ENCODE data around the gene TP53TG5. TPM values are rescaled to one million over a fixed set of nuclear protein-coding genes. Genes with fewer than 3 reads are reported as not detected.
A peak's percentile ranks its signal among the peaks of the same experiment; 100 is the strongest.

Gene TP53TG5
- total RNA-seq, 1 donor: not detected

GRCh38 chr20:45329497-45330319, 48.4 kb downstream of the TP53TG5 start:
- peak; percentile 16 for TF ChIP-seq CTCF (IDR thresholded peaks at IDR 0.05; ENCODE audit: extremely low read depth, low read depth, low read length)
- Histone ChIP-seq H3K27ac (ENCODE audit: low read depth, low read length) (peak overlapping the region; percentile 61), H3K4me3 (ENCODE audit: insufficient read depth, low read length) (no peak overlapping the region), H3K4me1 (ENCODE audit: insufficient read depth, low read length) (no peaks in the 10 kb centered on the region), H3K4me2 (ENCODE audit: insufficient read depth, low read length) (no peak overlapping the region), H3K9me3 (ENCODE audit: low read depth, low read length) (no peaks in the 10 kb centered on the region), H2AFZ (ENCODE audit: low read length) (no peak overlapping the region), H4K20me1 (ENCODE audit: insufficient read depth, low read length) (peaks cover 50% of the 10 kb centered on the region), H3K36me3 (ENCODE audit: insufficient read depth, low read length) (peaks cover 94% of the 10 kb centered on the region), H3K27me3 (ENCODE audit: insufficient read depth, low read length) (no peaks in the 10 kb centered on the region), H3K79me2 (ENCODE audit: insufficient read depth, low read length) (peaks cover 41% of the 10 kb centered on the region)
- DNase-seq (ENCODE audit: insufficient read length, low spot score, missing footprints): no peak

- DNase-seq (ENCODE audit: insufficient read length, low spot score, missing footprints): no peak
- H3K79me2 ChIP-seq (ENCODE audit: insufficient read depth, low read length): peaks cover 35% of the 10 kb centered on the region
- H4K20me1 ChIP-seq (ENCODE audit: insufficient read depth, low read length): peaks cover 55% of the 10 kb centered on the region
Observed at GRCh38 chr20:45328451-45328850, 49.7 kb downstream of the TP53TG5 start.

GRCh38 chr20:45325371-45325770, 52.8 kb downstream of the TP53TG5 start:
- Histone ChIP-seq H3K4me2 (ENCODE audit: insufficient read depth, low read length) (no peak overlapping the region), H4K20me1 (ENCODE audit: insufficient read depth, low read length) (peaks cover 43% of the 10 kb centered on the region), H3K9me3 (ENCODE audit: low read depth, low read length) (no peaks in the 10 kb centered on the region), H3K36me3 (ENCODE audit: insufficient read depth, low read length) (peaks cover 57% of the 10 kb centered on the region), H3K27ac (ENCODE audit: low read depth, low read length) (no peak overlapping the region), H3K4me1 (ENCODE audit: insufficient read depth, low read length) (no peaks in the 10 kb centered on the region), H2AFZ (ENCODE audit: low read length) (no peak overlapping the region), H3K4me3 (ENCODE audit: insufficient read depth, low read length) (no peak overlapping the region), H3K79me2 (ENCODE audit: insufficient read depth, low read length) (peaks cover 23% of the 10 kb centered on the region), H3K27me3 (ENCODE audit: insufficient read depth, low read length) (no peaks in the 10 kb centered on the region)
- DNase-seq (ENCODE audit: insufficient read length, low spot score, missing footprints): peak; percentile 25
- no peak for TF ChIP-seq CTCF (IDR thresholded peaks at IDR 0.05; ENCODE audit: extremely low read depth, low read depth, low read length)

More at GRCh38 chr20:45328451-45328850, 49.7 kb downstream of the TP53TG5 start:
- no peaks in the 10 kb centered on the region for H3K4me1 ChIP-seq (ENCODE audit: insufficient read depth, low read length)
- no peaks in the 10 kb centered on the region for H3K9me3 ChIP-seq (ENCODE audit: low read depth, low read length)
- no peak overlapping the region for H2AFZ ChIP-seq (ENCODE audit: low read length)
- peaks cover 88% of the 10 kb centered on the region for H3K36me3 ChIP-seq (ENCODE audit: insufficient read depth, low read length)
- no peaks in the 10 kb centered on the region for H3K27me3 ChIP-seq (ENCODE audit: insufficient read depth, low read length)
- H3K4me2 ChIP-seq (ENCODE audit: insufficient read depth, low read length): no peak overlapping the region
- H3K4me3 ChIP-seq (ENCODE audit: insufficient read depth, low read length): no peak overlapping the region
- TF ChIP-seq CTCF (IDR thresholded peaks at IDR 0.05; ENCODE audit: extremely low read depth, low read depth, low read length): no peak
- H3K27ac ChIP-seq (ENCODE audit: low read depth, low read length): peak overlapping the region; percentile 61

GRCh38 chr20:45323731-45324130, 54.4 kb downstream of the TP53TG5 start:
- Histone ChIP-seq H3K4me2 (ENCODE audit: insufficient read depth, low read length) (no peak overlapping the region), H2AFZ (ENCODE audit: low read length) (no peak overlapping the region), H3K27me3 (ENCODE audit: insufficient read depth, low read length) (no peaks in the 10 kb centered on the region), H3K9me3 (ENCODE audit: low read depth, low read length) (no peaks in the 10 kb centered on the region), H3K27ac (ENCODE audit: low read depth, low read length) (peak overlapping the region; percentile 24), H4K20me1 (ENCODE audit: insufficient read depth, low read length) (peaks cover 31% of the 10 kb centered on the region), H3K36me3 (ENCODE audit: insufficient read depth, low read length) (peaks cover 41% of the 10 kb centered on the region), H3K79me2 (ENCODE audit: insufficient read depth, low read length) (peaks cover 8% of the 10 kb centered on the region), H3K4me3 (ENCODE audit: insufficient read depth, low read length) (no peak overlapping the region), H3K4me1 (ENCODE audit: insufficient read depth, low read length) (no peaks in the 10 kb centered on the region)
- peak; percentile 69 for DNase-seq (ENCODE audit: insufficient read length, low spot score, missing footprints)
- no peak for TF ChIP-seq CTCF (IDR thresholded peaks at IDR 0.05; ENCODE audit: extremely low read depth, low read depth, low read length)
